Effector CD8-positive, alpha-beta T cell (primary cell): ENCODE results near the gene PRSS50.

Experiments used
- DNase-seq: peaks from one replicate; lab custom pipeline; 2025; lab: John Stamatoyannopoulos, UW

Gene PRSS50

GRCh38 chr3:46670000-46670890, 47.4 kb downstream of the PRSS50 start:
- DNase-seq: no peak

GRCh38 chr3:46669191-46669999, 48.3 kb downstream of the PRSS50 start:
- no peak for DNase-seq

- no peak for DNase-seq
These were observed 49.1 kb downstream of the PRSS50 start for GRCh38 chr3:46668591-46668990.

GRCh38 chr3:46668116-46668515, 49.6 kb downstream of the PRSS50 start:
- DNase-seq: no peak

- no peak for DNase-seq
These were observed 50.0 kb downstream of the PRSS50 start for GRCh38 chr3:46667657-46668056.

- DNase-seq: no peak
These were observed 50.5 kb downstream of the PRSS50 start for GRCh38 chr3:46667061-46667621.

GRCh38 chr3:46666453-46666845, 51.2 kb downstream of the PRSS50 start:
- DNase-seq: no peak

- DNase-seq: no peak
These were observed 51.8 kb downstream of the PRSS50 start for GRCh38 chr3:46665763-46666452.

- no peak for DNase-seq
These were observed 52.5 kb downstream of the PRSS50 start for GRCh38 chr3:46664971-46665762.

GRCh38 chr3:46664188-46664970, 53.3 kb downstream of the PRSS50 start:
- no peak for DNase-seq

- no peak for DNase-seq
These were observed 54.0 kb downstream of the PRSS50 start for GRCh38 chr3:46663591-46664135.

- DNase-seq: no peak
These were observed 54.7 kb downstream of the PRSS50 start for GRCh38 chr3:46662771-46663551.
